Stimulated activated CD4-positive, alpha-beta T cell treated with anti-CD3 and anti-CD28 coated beads, Interleukin-1b, Interleukin-23, amount 100 ng/mL, for 48 hours (primary cell): Measurements from ENCODE around the gene ASTN2.

ENCODE experiments used
- DNase-seq: peaks from one replicate; pipeline ENCODE4 v3.0.0-alpha.2; 2020

The ASTN2 gene

DNA sequence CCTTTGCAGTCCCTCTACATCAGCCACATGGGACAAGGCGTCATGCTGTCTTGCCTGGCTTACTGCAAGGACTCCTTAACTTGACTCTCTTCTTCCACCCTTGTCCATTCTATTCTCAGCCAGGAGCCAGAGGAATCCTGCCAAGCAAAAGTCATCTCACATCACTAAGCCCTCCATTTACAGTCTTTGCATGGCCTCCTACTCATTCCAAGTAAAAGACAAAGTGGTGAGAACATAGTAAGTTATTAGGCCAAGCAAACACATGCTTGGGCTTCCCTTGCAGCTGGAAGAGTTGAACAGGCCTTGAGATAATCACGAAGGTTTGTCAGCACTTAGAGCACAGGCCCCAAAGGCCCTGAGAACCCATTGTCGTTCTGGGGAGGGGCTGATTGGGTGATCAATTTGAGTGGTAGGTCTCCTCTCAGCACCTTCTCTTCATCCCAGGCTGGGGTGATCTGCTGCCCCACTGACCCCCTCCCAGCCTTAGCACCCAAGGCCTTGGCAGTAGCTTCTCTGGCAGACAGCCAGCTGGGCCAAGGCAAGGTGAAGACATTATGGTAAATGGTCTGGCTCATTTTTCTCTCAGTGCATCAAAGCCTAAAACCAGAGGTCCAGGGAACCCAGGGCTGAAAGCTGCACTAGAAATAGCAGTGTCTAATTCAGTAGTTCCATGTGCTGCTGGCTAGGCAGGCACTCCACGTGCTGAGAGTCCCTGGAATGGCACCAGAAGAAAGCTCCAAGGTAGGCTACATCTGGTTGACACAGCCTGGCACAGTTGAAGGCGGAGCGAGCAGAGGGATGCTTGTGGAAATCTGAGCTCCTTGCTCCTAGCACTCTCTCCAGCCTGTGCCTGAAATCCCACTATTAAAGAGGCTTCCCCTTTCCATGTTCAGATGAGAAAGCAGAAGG, 121.4 kb downstream of the ASTN2 start:
- DNase-seq: no peak

GRCh38 chr9:117290856-117291622, 123.8 kb downstream of the ASTN2 start:
- no peak for DNase-seq

- DNase-seq: no peak
Observed at GRCh38 chr9:117290306-117290840, 124.5 kb downstream of the ASTN2 start.

GRCh38 chr9:117286245-117286644, 128.6 kb downstream of the ASTN2 start:
- no peak for DNase-seq

- no peak for DNase-seq
Observed at GRCh38 chr9:117284414-117284813, 130.4 kb downstream of the ASTN2 start.

- no peak for DNase-seq
Observed at GRCh38 chr9:117282541-117282940, 132.3 kb downstream of the ASTN2 start.

DNA sequence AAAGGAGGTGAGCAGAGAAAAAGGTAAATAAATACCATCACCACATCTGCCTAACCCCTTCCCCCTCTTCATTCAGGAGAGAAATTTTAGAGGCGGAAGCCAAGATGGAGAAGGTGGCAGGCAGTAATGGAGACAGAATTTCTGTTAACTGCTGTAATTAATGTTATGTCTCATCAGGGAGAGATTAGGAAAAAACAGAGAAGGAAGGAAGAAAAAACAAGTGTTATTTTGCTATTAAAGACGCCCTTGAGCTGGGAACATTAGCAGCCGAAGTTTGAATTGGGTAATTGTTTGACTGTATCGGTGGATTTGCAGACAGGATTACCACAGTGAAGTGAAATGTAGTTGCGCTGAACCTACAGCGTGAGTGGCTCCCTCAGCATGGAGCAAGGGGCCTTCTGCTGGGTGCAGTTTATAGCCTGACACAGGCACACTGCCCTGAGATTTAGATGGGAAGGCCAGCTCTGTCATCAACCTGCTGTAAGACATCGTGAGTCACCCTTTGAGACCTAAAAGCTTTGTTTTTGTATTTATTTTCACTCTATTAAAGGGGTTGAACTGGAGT, 136.3 kb downstream of the ASTN2 start:
- no peak for DNase-seq

GRCh38 chr9:117278020-117278419, 136.8 kb downstream of the ASTN2 start:
- no peak for DNase-seq

GRCh38 chr9:117276444-117276843, 138.4 kb downstream of the ASTN2 start:
- no peak for DNase-seq

- no peak for DNase-seq
Observed at GRCh38 chr9:117273612-117274011, 141.2 kb downstream of the ASTN2 start.

GRCh38 chr9:117268847-117269446, 145.9 kb downstream of the ASTN2 start:
- no peak for DNase-seq

DNA sequence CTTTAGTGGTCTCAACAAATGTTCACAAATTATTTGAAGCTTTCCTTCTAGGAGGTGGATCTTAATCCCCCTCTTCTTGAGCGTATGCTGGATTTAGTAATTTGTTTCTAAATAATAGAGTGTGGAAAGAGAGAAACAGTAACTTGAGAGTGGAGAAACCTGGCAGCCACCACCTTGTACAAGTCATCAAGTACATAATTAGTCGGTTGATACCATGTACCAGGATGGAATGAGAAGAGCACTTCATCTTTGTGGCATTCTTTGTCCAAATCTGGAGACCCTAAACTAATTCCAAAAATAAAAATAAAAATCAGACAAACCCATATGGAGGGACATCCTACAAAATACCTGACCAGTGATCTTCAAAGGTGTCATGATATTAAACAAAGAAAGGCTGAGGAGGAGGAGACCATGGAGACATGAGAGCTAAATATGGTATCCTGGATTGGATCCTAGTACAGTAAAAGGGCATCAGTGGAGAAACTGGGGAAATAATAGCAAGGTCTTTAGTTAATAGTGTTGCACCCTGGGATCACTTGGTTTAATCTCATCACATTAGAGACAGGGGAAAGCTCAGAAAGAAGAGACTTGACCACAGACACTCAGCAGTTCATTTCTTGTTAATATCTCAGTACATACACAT, 147.9 kb downstream of the ASTN2 start:
- no peak for DNase-seq

DNA sequence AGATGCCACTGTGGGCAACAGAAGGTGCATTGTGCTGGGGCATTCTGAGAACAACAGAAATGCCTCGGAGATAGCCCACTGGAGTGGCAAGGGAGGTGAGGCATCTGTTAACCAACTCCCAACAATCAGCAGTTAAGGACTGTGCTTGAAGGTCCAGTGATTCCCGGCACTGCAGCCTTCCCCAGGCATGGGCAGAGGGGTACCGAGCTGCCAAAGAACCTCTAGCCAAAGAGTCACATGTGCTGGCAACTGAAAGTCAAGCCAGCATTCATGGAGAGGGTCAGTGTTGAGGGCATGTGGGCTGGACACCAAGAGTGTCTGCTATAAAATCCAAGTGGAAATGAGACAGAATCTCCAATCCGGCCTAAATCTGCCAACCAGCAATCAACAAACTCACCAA, 149.6 kb downstream of the ASTN2 start:
- no peak for DNase-seq

DNA sequence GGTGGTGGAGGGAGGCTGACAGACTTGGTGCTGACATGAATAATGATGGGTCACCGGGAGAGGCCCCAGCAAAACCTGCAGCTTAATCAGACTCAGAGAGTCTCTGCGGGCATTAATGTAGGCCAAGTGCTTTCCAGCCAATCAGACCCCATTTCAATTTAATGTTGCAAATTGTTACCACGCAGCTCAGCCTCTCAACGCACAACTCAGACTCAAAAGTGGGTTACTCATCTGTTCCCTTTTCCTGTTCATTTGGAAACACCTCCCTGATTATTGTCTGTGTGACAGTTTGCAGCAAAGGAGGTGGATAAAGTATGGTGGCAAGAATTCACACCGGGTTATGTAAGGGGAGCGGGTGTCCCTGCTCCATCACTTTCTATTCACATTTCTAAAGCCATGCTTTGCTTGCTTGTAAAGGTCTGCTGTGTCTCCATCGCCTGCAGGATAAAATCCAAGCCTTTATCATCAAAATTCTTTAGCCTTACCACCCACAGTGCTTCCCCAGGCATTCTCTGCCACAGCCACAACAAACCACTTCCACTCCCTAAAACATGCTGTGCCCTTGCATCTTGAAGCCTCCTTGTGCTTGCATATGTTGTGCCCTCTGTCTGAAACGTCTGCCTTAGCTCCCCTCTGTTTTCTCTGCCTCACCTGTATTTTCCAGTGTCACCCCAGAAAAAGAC, 156.5 kb downstream of the ASTN2 start:
- no peak for DNase-seq

GRCh38 chr9:117253261-117253660, 161.6 kb downstream of the ASTN2 start:
- no peak for DNase-seq

DNA sequence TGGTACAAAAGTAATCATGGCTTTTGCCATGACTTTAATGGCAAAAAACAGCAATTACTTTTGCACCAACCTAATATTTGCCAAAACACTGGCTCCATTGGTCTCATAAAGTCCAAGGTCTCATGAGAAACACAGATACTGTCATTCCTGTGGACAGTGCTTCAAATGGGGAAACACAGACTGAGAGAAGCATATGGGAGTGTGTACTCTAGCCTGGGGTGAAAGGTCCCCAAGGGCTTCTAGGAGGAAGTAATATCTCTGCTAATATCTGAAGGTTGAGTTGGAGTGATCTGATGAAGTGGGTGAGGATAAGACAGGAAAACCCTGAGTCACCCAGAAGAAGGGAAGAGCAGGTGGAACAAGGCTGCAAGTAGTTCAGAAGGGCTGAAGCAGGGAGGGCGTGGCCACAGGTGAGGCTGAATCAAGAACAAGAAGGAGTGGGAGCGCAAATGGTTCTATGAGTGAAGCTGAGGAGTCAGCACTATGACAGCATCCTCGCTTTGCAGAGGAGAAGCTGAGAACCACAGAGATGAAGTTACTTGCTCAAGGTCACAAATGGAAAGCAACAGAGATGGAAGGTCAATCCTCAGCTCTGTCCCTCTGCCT, 164.1 kb downstream of the ASTN2 start:
- DNase-seq: no peak

- no peak for DNase-seq
Observed at GRCh38 chr9:117249799-117250198, 165.1 kb downstream of the ASTN2 start.

DNA sequence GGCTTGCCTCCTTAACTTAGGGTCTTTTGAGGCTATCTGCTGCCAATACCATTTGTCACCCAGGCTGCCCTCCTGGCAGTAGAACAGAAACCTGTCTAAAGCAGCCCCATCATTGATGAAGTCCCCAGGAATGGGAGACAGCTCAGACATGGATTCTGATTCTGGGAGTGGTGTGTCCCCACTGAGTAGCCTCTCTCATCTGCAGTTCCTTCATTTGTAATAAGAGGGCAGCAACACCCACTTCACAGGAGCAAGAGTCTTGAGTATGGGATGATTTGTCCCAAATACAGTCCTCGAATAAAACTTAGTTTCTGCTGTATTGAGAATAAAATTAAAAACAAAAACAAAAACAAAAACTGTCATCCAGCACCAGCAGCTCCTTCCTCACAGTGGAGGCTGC, 167.6 kb downstream of the ASTN2 start:
- no peak for DNase-seq

GRCh38 chr9:117245175-117245829, 169.6 kb downstream of the ASTN2 start:
- DNase-seq: no peak

- DNase-seq: no peak
Observed at GRCh38 chr9:117242082-117242481, 172.8 kb downstream of the ASTN2 start.

- no peak for DNase-seq
Observed at GRCh38 chr9:117239428-117239827, 175.4 kb downstream of the ASTN2 start.
